Right ventricle myocardium inferior (tissue), 1 donor: Measurements from ENCODE around the gene RAB8A. TPM values are rescaled to one million over a fixed set of nuclear protein-coding genes. Genes with fewer than 3 reads are reported as not detected.
"Not testable (repeated sequence)": the region's sequence is repeated elsewhere in the genome, so short reads cannot be mapped to it uniquely, and the experiment has no call there.

Source experiments
- ATAC-seq: fragments of 200-7000 bp; cut with Tn5 transposase; one replicate; pipeline ENCODE4 v1.9.1; 2020; ENCODE audit warnings: mild to moderate bottlenecking, moderate library complexity
- DNase-seq: peaks from one replicate; pipeline ENCODE4 v3.0.0; 2021; ENCODE audit errors: missing footprints
- intact Hi-C: fragments of 100-400 bp; cut with DNase I; formaldehyde crosslinking; loops from one replicate; pipeline ENCODE4 v1.11.0; 2022
- total RNA-seq: library from RNA; stranded (reverse); fragmentation: NEBNext Ultra II Directional; extraction: Animal tissue kit (Norgen Biotek cat#: 25700); gene quantifications from one replicate; pipeline ENCODE4 v1.2.1, GENCODE V29; 2021
- donor health status: DM: no; HTN: yes; CAD: no; lungs with severe emphysema.

The RAB8A gene
- total RNA-seq, 1 donor from 2014 or later = 25.6 TPM

- ATAC-seq = no peak
- no peak for DNase-seq
- intact Hi-C loops = no loop called here
These were observed 45.9 kb downstream of the RAB8A start for GRCh38 chr19:16157601-16158000.

DNA sequence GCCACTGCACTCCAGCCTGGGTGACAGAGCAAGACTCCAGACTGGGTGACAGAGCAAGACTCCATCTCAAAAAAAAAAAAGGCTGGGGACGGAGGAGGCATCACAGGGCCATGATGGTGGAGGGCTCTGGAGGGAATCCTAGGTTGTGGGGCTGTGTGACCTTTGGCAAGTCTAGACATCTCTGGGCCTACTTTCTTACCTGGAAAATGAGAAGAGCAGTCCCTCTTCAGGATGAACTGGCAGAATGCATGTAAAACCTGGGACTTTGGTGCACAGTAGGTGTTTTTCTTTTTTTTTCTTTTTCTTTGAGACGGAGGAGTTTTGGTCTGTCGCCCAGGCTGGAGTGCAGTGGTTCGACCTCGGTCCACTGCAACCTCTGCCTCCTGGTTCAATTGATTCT lies 48.0 kb downstream of the RAB8A start:
- DNase-seq (no peak), ATAC-seq (no peak)
- intact Hi-C loops = no loop called here

DNA sequence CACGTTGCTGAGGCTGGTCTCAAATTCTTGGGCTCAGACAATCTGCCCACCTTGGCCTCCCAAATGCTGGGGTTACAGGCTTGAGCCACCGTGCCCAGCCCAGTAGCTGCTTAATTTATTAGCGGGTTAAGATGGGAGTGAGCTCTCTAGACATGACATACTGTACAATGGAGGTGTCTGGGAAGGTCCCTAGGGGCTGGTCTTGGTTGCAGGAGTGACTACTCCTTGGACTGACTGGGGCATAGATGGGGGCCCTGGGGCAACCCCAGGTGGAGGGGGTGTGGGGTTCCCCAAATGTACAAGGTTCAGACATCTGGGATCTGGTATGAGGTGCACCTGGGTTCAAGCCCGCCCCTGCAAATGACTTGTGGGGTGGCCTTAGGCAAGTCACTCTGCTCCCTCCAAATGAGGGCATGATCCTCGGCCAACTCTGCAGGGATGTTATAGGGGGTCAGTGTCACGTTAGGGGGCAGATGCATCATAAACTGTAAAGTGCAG lies 48.8 kb downstream of the RAB8A start:
- ATAC-seq (no peak), DNase-seq (no peak)
- intact Hi-C loops = no loop called here

- DNase-seq (no peak), ATAC-seq (no peak)
- intact Hi-C loops = no loop called here
These were observed 49.4 kb downstream of the RAB8A start for GRCh38 chr19:16160943-16161560.

DNA sequence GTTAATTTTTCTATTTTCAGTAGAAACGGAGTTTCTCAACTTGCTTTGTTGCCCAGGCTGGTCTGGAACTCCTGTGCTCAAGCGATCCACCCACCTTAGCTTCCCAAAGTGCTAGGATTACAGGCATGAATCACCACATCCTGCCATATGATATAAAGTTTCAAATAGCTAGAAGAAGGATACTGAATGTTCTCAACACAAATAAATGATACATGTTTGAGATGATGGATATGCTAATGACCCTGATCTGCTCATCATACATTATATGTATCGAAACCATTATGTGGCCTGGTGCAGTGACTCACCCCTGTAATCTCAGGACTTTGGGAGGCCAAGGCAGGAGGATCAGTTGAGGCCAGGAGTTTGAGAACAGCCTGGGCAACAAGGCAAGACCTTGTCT lies 50.2 kb downstream of the RAB8A start:
- DNase-seq (no peak), ATAC-seq (no peak)
- intact Hi-C loops = no loop called here

DNA sequence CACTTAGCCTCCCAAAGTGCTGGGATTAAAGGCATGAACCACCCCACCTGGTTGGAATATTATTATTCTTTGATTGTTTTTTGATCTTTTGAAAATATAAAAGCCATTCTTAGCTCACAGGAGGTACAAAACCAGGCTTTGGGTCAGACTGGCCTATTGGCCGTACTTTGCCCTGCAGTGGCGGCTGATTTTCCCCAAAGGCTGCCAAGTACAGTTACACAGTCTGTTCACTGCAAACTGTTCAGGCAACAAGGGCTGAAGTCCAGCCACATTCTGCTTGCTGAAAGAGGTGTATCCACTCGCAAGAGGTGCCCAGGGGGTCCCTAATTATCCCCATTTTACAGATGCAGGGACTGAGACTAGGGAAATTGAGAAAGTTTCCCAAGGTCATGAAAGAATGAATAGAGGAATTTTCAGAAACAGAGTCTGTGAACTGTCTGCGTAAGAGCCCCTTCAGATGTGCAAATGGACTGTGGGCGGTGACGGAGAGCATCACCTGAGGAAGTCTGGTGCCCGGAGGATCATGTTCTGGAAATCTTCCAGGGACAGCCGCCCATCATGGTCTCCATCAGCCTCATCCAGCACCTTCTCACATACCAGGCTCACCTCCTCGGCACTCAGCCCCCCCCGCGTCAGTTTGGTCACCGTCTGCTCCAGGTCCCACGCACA lies 52.7 kb downstream of the RAB8A start:
- no peak for ATAC-seq
- intact Hi-C loops = no loop called here
- no peak for DNase-seq

DNA sequence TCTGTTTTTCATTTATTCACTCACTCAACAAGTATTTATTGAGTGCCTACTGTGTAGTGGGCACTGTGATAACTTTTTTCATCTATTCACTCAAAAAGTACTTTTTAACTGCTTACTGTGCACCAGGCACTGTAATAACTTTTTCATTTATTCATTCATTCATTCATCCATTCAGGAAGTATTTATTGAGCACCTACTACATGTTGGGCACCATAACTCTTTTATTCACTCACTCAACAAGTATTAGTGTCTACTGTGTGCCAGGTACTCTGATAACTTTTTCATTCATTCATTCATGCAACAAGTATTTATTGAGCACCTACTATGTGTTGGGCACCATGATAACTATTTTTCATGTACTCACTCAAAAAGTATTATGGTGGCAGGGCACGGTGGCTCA lies 54.7 kb downstream of the RAB8A start:
- DNase-seq = no peak
- no peak for ATAC-seq
- intact Hi-C loops = no loop called here

GRCh38 chr19:16167055-16167454 lies 55.4 kb downstream of the RAB8A start:
- ATAC-seq (no peak), DNase-seq (no peak)
- intact Hi-C loops = no loop called here

GRCh38 chr19:16168465-16169081 lies 56.9 kb downstream of the RAB8A start:
- intact Hi-C loops = no loop called here
- ATAC-seq = no peak
- DNase-seq = no peak

- ATAC-seq (no peak), DNase-seq (no peak)
- intact Hi-C loops = no loop called here
These were observed 58.4 kb downstream of the RAB8A start for GRCh38 chr19:16170134-16170533.

- intact Hi-C loops = no loop called here
- DNase-seq = no peak
- ATAC-seq = no peak
These were observed 64.3 kb downstream of the RAB8A start for GRCh38 chr19:16175954-16176353.

DNA sequence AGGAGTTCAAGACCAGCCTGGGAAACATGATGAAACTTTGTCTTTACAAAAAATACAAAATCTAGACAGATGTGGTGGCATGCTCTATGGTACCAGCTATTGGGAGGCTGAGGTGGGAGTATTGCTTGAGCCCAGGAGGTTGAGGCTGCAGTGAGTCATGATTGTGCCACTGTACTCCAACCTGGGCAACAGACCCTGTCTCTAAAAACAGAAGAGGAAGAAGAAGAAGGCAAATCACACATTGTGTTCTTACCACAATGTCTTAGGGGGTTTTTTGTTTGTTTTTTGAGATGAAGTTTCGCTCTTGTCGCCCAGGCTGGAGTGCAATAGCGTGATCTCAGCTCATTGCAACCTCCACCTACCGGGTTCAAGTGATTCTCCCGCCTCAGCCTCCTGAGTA lies 67.2 kb downstream of the RAB8A start:
- intact Hi-C loops, DNase-seq, ATAC-seq: not testable (repeated sequence)

- ATAC-seq = no peak
These were observed 68.9 kb downstream of the RAB8A start for GRCh38 chr19:16180611-16181010.

More at GRCh38 chr19:16180611-16181010, 68.9 kb downstream of the RAB8A start:
- no peak for DNase-seq
- intact Hi-C loops = loop anchor here (5.0 kb wide), 1 partner anchor 598 kb away; no protein-coding TSS in a partner anchor

Other genes with a start within 250 kb of the RAB8A start
- not detected for gene CYP4F2, start 213.8 kb upstream of the RAB8A start, total RNA-seq
- 0.30 TPM for gene CYP4F11, start 177.4 kb upstream of the RAB8A start, total RNA-seq
- not detected for gene OR10H4, start 162.9 kb upstream of the RAB8A start, total RNA-seq
- 106 TPM for gene TPM4, start 35.4 kb upstream of the RAB8A start, total RNA-seq
- 0.49 TPM for gene HSH2D, start 31.8 kb downstream of the RAB8A start, total RNA-seq
- not detected for gene CIB3, start 61.6 kb downstream of the RAB8A start, total RNA-seq
- 38.8 TPM for gene FAM32A, start 73.5 kb downstream of the RAB8A start, total RNA-seq
- 39.4 TPM for gene AP1M1, start 86.0 kb downstream of the RAB8A start, total RNA-seq
- gene KLF2, start 212.9 kb downstream of the RAB8A start, total RNA-seq = 73.1 TPM